OCI-LY3 (cell line): ENCODE results near the gene LYRM7.
A peak's percentile ranks its signal among the peaks of the same experiment; 100 is the strongest.

Experiments used
- H2AFZ ChIP-seq: fragments of 200-600, 300-600 bp; shearing (Covaris generic); 2 replicates; pipeline ENCODE4 v1.6.0; 2014; ENCODE audit warnings: antibody characterized with exemption, low read depth, low read length
- H3K27ac ChIP-seq: fragments of 200-600, 300-600 bp; sonication (generic); 2 replicates; pipeline ENCODE4 v1.5.1; 2014; ENCODE audit warnings: mild to moderate bottlenecking, low read length, moderate library complexity, mixed read lengths
- H3K27me3 ChIP-seq: fragments of 200-600, 300-600 bp; sonication (generic); 2 replicates; pipeline ENCODE4 v1.6.1; 2014; ENCODE audit warnings: low read depth, low read length, mixed read lengths
- H3K36me3 ChIP-seq: fragments of 200-600, 300-600 bp; sonication (generic); replicated peaks from 2 replicates; pipeline ENCODE3; 2014; ENCODE audit warnings: low read depth, low read length, mixed read lengths
- H3K4me1 ChIP-seq: fragments of 300-600, 200-600 bp; sonication (generic); 2 replicates; pipeline ENCODE4 v1.6.1; 2014; ENCODE audit warnings: low read length, mixed read lengths
- H3K4me2 ChIP-seq: fragments of 200-600, 300-600 bp; sonication (generic); 2 replicates; pipeline ENCODE4 v1.6.1; 2014; ENCODE audit warnings: low read length, mixed read lengths
- H3K4me3 ChIP-seq: fragments of 300-600, 200-600 bp; sonication (generic); 2 replicates; pipeline ENCODE4 v1.5.1; 2014; ENCODE audit warnings: antibody characterized with exemption, mild to moderate bottlenecking, low read length, moderate library complexity
- H3K79me2 ChIP-seq: fragments of 300-600, 200-600 bp; shearing (Covaris generic); 2 replicates; pipeline ENCODE4 v1.6.1; 2014; ENCODE audit warnings: mild to moderate bottlenecking, low read length, mixed read lengths
- H3K9ac ChIP-seq: fragments of 300-600, 200-600 bp; shearing (Covaris generic); 2 replicates; pipeline ENCODE4 v1.6.0; 2014; ENCODE audit warnings: mild to moderate bottlenecking, low read length, moderate library complexity
- H3K9me3 ChIP-seq: fragments of 200-600, 300-600 bp; shearing (Covaris generic); 2 replicates; pipeline ENCODE4 v1.6.1; 2014; ENCODE audit warnings: low read length, mixed read lengths; ENCODE audit not compliant: insufficient read depth
- H4K20me1 ChIP-seq: fragments of 200-600, 300-600 bp; sonication (generic); 2 replicates; pipeline ENCODE4 v1.6.1; 2016; ENCODE audit warnings: low read length, mixed read lengths; ENCODE audit not compliant: insufficient read depth
- CTCF ChIP-seq: fragments of 200-600, 300-600 bp; sonication (generic); IDR thresholded peaks from 2 replicates; pipeline ENCODE4 v1.5.1; 2014; ENCODE audit warnings: antibody characterized with exemption, low read length, low read depth
- EZH2phosphoT487 ChIP-seq: fragments of 200-600 bp; shearing (Covaris generic); IDR thresholded peaks from 2 replicates; pipeline ENCODE4 v1.6.1; 2018; ENCODE audit warnings: antibody characterized with exemption, mixed run types, low read depth

The LYRM7 gene

GRCh38 chr5:131254741-131255140, 84.0 kb downstream of the LYRM7 start:
- peak overlapping the region; percentile 94 for H3K9ac ChIP-seq
- peak overlapping the region; percentile 97 for H3K27ac ChIP-seq
- peaks cover 35% of the 10 kb centered on the region for H3K36me3 ChIP-seq

More at GRCh38 chr5:131254741-131255140, 84.0 kb downstream of the LYRM7 start:
- peaks cover 82% of the 10 kb centered on the region for H3K79me2 ChIP-seq
- H2AFZ ChIP-seq: no peak overlapping the region
- H3K4me1 ChIP-seq: peaks cover 76% of the 10 kb centered on the region
- peaks cover 15% of the 10 kb centered on the region for H4K20me1 ChIP-seq
- H3K4me3 ChIP-seq: peak overlapping the region; percentile 98
- no peaks in the 10 kb centered on the region for H3K9me3 ChIP-seq
- no peak for TF ChIP-seq EZH2phosphoT487
- TF ChIP-seq CTCF: no peak
- H3K4me2 ChIP-seq: peak overlapping the region; percentile 100
- no peaks in the 10 kb centered on the region for H3K27me3 ChIP-seq
